ENCODE data around the gene HKDC1. TPM values are rescaled to one million over a fixed set of nuclear protein-coding genes. Genes with fewer than 3 reads are reported as not detected.

The HKDC1 gene
- total and polyA plus RNA-seq, 12 donors = under 0.01 to 0.67 (median 0.15) TPM; not detected in 6

DNA sequence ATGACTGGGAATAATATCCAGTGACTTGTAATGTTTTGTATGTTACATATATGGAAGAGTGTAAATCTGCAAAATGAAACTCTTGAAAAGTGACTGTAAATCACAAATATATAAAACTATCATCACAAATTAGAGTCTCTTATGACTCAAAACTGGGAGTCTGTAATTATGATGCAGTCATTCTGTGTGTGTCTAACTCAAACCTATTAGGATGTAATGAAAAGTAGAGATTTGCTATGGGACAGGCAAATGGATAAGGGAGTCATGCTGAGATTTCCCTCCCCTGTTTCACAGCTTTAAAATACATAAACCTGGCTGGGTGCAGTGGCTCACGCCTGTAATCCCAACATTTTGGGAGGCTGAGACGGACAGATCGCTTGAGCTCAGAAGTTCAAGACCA, 8.6 kb upstream of the HKDC1 start:
- TF ChIP-seq POLR2A (IDR thresholded peaks at IDR 0.05) = no peak
- TF ChIP-seq CTCF (IDR thresholded peaks at IDR 0.05) = no peak
- intact Hi-C loops (cut with DNase I) = no loop called here
- DNase-seq = no peak
- peaks cover 0 to 24% of the 10 kb centered on the region in 2 donors for H3K36me3 ChIP-seq (replicated peaks in 1 of 2)
- H3K4me1 ChIP-seq (replicated peaks in 1 of 2) = peaks cover 0 to 4% of the 10 kb centered on the region in 2 donors
- H3K4me3 ChIP-seq = no peak overlapping the region
- H3K27me3 ChIP-seq = no peaks in the 10 kb centered on the region
- no peaks in the 10 kb centered on the region for H3K9me3 ChIP-seq (replicated peaks in 1 of 3)
- WGBS, 4 donors = 82 to 93% (median 85%) methylated on average over 3 of the region's 3 CpGs
- H3K27ac ChIP-seq = no peak overlapping the region

DNA sequence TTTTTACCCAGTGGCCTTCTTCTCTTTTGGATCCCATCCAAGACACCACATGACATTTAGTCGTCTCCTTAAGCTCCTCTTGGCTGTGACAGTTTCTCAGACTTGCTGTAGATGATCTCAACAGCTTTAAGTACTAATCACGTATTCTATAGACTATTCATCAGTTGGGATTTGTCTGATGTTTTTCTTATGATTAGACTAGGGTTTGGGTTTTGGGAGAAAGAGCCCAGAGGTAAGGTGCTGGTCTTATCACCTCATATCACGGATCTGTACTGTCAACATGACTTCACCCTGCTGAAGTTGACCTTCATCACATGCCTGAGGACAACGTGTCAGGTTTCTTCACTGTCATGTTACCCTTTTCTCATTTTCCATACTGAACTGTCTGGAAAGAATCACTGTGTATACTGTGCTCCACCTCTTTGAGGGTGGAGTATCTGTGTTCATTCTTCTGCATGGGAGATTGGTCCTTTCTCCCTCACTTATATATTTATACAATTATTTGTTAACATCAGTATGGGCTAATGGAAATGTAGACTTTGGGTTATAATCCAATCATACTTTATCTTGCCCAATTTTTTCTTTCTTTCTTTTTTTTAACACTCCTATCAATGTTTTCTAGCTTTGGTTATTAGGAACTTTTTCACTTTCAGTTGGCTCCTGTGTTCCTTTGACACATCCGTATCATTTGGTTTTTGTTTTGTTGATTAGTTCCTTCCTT, 6.4 kb upstream of the HKDC1 start:
- WGBS, 4 donors = 26 to 40% (median 37%) methylated on average over 5 of the region's 5 CpGs
- intact Hi-C loops (cut with DNase I) = no loop called here
- H3K36me3 ChIP-seq (replicated peaks in 1 of 2) = peaks cover 0 to 2% of the 10 kb centered on the region in 2 donors
- DNase-seq = no peak
- no peaks in the 10 kb centered on the region for H3K9me3 ChIP-seq (replicated peaks in 1 of 3)
- no peaks in the 10 kb centered on the region for H3K27me3 ChIP-seq
- TF ChIP-seq POLR2A (IDR thresholded peaks at IDR 0.05) = no peak
- no peak for TF ChIP-seq CTCF (IDR thresholded peaks at IDR 0.05)
- no peak overlapping the region for H3K4me3 ChIP-seq
- peaks cover 0 to 4% of the 10 kb centered on the region in 2 donors for H3K4me1 ChIP-seq (replicated peaks in 1 of 2)
- no peak overlapping the region for H3K27ac ChIP-seq

DNA sequence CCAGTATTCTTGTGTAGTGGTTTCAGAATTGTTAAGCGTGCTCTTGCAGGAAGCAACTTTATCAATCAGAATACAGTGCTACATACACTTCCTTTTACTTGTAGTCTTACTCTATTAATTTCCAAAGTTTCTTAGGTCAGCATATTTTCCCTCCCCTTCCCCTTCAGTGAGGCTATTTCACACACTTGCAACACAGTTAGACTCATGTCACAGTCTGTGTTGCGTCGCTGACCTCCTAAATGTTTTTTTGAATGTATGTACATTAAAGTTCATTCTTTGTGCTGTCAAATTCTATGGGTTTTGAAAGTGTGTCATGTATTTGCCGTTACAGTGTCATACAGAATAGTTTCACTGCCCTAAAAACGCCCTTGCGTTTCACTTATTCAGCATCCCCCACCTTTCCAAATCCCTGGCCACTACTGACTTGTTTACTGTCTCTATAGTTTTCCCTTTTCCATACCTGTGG, 5.4 kb upstream of the HKDC1 start:
- no peak for DNase-seq
- no peak overlapping the region for H3K27ac ChIP-seq
- no peak for TF ChIP-seq POLR2A (IDR thresholded peaks at IDR 0.05)
- no peak for TF ChIP-seq CTCF (IDR thresholded peaks at IDR 0.05)
- WGBS, 4 donors = 86 to 95% (median 90%) methylated on average over 6 of the region's 6 CpGs
- H3K9me3 ChIP-seq (replicated peaks in 1 of 3) = no peaks in the 10 kb centered on the region
- H3K4me1 ChIP-seq (replicated peaks in 1 of 2) = peaks cover 0 to 4% of the 10 kb centered on the region in 2 donors
- intact Hi-C loops (cut with DNase I) = no loop called here
- no peak overlapping the region for H3K4me3 ChIP-seq
- no peaks in the 10 kb centered on the region for H3K27me3 ChIP-seq
- no peaks in the 10 kb centered on the region for H3K36me3 ChIP-seq (replicated peaks in 1 of 2)

DNA sequence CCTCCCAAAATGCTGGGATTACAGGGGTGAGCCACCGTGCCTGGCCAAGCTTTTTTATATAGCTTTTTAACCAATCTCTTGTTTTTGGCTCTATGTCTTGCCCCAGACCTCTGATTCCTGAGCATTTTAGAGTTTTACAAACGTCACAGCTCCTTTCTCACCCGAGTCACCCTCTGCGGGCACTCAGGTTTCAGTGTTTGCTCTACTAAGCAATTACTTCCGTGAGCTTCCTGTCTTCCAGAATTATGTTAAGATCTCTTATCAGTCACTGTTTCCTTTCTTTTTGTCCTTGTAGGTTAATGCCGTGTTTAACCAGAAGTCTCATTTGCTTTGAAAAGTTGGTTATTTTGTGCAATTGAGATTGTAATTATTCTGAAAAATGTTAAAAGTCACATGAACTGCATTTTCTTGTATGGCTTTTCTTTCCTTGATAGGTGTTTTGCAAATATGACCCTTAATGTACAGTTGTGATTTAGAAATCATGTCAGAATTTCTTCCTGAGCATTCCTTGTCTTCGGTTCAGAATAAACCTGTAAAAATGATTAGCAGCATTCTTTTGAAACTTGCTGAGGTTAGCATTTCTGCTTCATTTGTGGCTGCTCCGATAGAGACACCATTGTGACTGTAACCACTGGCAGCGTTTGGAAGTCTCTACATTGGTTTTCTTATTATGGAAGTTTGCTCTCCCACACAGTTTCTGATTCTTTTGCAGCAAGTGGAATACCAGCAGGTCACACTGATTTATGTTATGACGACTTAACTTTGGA, 4.5 kb upstream of the HKDC1 start:
- no peaks in the 10 kb centered on the region for H3K36me3 ChIP-seq (replicated peaks in 1 of 2)
- no peak overlapping the region for H3K27ac ChIP-seq
- intact Hi-C loops (cut with DNase I) = no loop called here
- no peak for TF ChIP-seq POLR2A (IDR thresholded peaks at IDR 0.05)
- no peak for TF ChIP-seq CTCF (IDR thresholded peaks at IDR 0.05)
- H3K27me3 ChIP-seq = peaks cover 2% of the 10 kb centered on the region
- WGBS, 4 donors = 24 to 29% (median 28%) methylated on average over 10 of the region's 10 CpGs
- no peak for DNase-seq
- no peaks in the 10 kb centered on the region for H3K9me3 ChIP-seq (replicated peaks in 1 of 3)
- H3K4me1 ChIP-seq (replicated peaks in 1 of 2) = peaks cover 0 to 4% of the 10 kb centered on the region in 2 donors
- H3K4me3 ChIP-seq = no peak overlapping the region
